IPS-15b (cell line): Measurements from ENCODE around the gene TNKS1BP1.
"Not testable (repeated sequence)": the region's sequence is repeated elsewhere in the genome, so short reads cannot be mapped to it uniquely, and the experiment has no call there.

ENCODE experiments used
- H3K27me3 ChIP-seq: one replicate; pipeline ENCODE4 v1.6.1; 2013; ENCODE audit warnings: low read length; ENCODE audit not compliant: control insufficient read depth, insufficient read depth
- H3K36me3 ChIP-seq: one replicate; pipeline ENCODE4 v1.6.1; 2013; ENCODE audit warnings: low read length; ENCODE audit not compliant: control insufficient read depth, insufficient read depth
- H3K4me1 ChIP-seq: one replicate; pipeline ENCODE4 v1.6.1; 2013; ENCODE audit warnings: mild to moderate bottlenecking, low read length; ENCODE audit not compliant: control insufficient read depth, insufficient read depth
- H3K4me3 ChIP-seq: one replicate; pipeline ENCODE4 v1.5.1; 2013; ENCODE audit warnings: low read depth, low read length
- H3K9ac ChIP-seq: one replicate; pipeline ENCODE4 v1.6.1; 2013; ENCODE audit warnings: low read depth, mild to moderate bottlenecking, low read length
- H3K9me3 ChIP-seq: one replicate; pipeline ENCODE4 v1.6.1; 2013; ENCODE audit warnings: mild to moderate bottlenecking, low read length; ENCODE audit not compliant: control insufficient read depth, insufficient read depth

Gene TNKS1BP1

DNA sequence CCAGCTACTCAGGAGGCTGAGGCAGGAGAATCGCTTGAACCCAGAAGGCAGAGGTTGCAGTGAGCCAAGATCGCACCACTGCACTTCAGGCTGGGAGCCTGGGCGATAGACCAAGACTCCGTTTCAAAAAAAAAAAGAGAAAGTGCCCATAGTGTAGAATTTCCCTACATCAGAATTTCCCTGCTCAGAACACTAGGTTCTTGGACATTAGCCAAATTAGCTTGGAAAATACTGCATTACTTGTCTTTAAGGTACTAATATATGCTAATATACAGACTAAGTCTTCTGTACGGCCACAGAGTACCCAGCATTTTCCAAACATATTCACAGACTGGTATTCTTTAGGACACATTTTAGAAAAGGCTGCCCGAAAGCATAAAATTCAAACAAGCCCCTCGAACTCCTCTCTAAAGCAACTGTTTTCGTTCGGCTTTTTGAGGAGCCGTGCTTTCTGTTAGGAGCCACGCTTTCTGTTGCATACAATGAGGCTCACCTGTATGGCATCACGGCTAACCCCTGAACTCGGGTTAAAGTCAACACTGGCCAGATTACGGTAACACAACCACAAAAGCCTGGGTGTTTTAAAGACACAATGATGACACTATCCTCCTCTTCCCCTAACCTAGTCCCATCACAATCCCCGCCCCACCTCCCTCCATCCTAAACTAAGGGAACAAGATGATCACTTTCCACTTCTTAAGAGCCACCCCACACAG lies 18.4 kb downstream of the TNKS1BP1 start:
- peaks cover 4% of the 10 kb centered on the region for H3K4me1 ChIP-seq
- peaks cover 44% of the 10 kb centered on the region for H3K36me3 ChIP-seq
- H3K9ac ChIP-seq, result no peak overlapping the region
- H3K9me3 ChIP-seq, result no peaks in the 10 kb centered on the region
- no peak overlapping the region for H3K4me3 ChIP-seq
- H3K27me3 ChIP-seq, result no peaks in the 10 kb centered on the region

DNA sequence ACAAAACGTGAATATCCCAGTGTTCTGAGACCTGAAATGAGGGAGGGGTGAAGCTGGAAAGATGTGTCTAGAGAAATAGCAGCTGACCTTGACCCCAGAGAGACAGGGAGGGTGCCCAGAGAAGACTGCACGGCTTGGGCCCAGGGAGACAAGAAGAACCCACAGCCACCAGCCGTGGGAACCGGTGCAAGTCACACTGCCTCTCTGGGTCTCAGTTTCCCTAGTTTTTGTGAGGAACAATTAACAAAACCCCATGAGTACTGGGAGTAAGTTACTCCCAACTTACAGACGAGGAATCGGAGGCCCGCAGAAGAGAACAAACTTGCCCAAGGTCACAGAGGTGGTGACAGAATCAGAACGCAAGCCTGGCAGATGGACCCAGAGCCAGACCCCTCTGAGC lies 19.2 kb downstream of the TNKS1BP1 start:
- H3K36me3 ChIP-seq, result peaks cover 52% of the 10 kb centered on the region
- no peaks in the 10 kb centered on the region for H3K9me3 ChIP-seq
- no peak overlapping the region for H3K9ac ChIP-seq
- H3K4me1 ChIP-seq, result peaks cover 1% of the 10 kb centered on the region
- H3K27me3 ChIP-seq, result no peaks in the 10 kb centered on the region
- no peak overlapping the region for H3K4me3 ChIP-seq

DNA sequence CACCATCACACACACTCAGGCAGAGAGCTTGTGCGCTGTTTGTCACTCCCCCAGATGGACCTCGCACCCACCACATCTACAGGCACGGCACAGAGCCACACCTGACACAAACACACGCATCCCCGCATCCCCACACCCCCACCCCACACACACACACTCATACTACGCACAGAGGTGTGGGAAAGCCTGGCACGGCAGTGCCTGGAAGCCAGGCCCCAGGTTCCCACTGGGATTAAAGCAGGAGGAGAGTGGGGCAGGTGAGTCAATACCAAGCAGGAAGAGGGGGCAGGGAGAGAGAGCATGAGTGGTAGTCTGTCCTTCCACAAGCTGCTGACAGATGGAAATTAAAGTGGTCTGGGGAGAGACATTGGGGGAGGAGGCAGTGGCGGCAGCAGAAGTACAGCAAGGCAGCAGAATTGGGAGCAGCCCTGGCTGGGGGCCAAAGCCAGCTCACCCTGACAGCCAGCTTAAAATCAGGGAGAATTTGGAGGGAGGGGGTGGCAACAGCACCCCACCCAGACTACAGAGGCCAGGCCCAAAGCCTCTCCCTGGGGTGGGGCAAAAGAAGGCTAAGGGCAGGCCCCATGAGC lies 20.7 kb downstream of the TNKS1BP1 start:
- H3K36me3 ChIP-seq, result peaks cover 53% of the 10 kb centered on the region
- no peak overlapping the region for H3K9ac ChIP-seq
- H3K4me1 ChIP-seq, result no peaks in the 10 kb centered on the region
- no peaks in the 10 kb centered on the region for H3K9me3 ChIP-seq
- H3K27me3 ChIP-seq, result no peaks in the 10 kb centered on the region
- H3K4me3 ChIP-seq, result no peak overlapping the region

DNA sequence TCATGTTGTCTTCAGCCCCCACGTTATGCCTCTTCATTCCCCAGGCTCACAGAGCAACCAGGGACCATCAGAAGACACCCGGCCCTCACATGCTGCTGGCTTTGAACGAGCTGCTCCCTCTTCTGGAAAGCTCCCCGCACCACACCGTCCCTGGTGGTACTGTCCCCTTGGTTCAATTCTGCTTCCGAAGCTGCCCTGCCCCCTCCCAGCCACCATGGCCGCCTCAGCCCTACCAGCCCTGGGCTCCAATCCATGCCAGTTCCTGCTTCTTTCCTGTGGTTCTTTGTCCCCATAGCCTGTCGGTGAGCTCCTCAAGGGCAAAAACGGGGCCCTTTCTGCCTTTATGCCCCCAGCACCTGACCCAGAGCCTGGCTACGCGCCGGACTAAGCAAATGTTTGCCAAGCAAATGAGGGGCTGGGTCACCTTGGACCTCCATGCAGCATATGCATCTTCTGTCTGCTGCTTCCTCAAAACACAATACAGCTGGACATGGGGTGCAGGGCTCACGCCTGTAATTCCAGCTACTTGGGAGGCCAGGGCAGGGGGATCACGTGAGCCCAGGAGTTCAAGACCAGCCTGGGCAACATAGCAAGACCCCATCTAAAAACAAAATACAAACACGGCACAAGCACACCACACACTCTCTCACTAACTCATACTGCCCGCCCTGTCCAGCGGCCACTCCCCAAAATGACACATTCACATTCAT lies 21.3 kb downstream of the TNKS1BP1 start:
- Histone ChIP-seq H3K9me3 (no peaks in the 10 kb centered on the region), H3K4me1 (no peaks in the 10 kb centered on the region), H3K27me3 (no peaks in the 10 kb centered on the region), H3K36me3 (peaks cover 47% of the 10 kb centered on the region), H3K4me3 (no peak overlapping the region), H3K9ac (no peak overlapping the region)

DNA sequence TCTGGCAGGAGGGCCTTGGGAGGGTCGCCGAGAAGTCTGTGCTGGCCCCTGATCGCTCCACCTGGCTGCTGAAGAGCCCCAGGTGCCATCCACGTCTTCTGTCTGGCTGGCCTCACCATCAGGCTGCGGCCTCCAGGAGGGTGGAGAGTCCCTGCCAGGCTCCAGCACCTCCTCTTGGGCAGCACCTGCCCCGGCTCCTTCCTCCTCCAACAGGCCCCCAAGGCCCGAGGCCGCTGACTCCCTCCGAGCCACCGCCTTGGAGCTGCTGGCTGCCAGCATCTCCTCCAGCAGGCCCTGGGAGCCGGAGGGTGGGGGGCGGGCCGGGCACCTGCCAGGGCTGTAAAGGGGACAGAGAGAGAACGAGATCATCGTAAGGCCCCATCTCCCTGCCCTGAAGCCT lies 22.3 kb downstream of the TNKS1BP1 start:
- no peak overlapping the region for H3K9ac ChIP-seq
- no peak overlapping the region for H3K4me3 ChIP-seq
- no peaks in the 10 kb centered on the region for H3K4me1 ChIP-seq
- peaks cover 47% of the 10 kb centered on the region for H3K36me3 ChIP-seq
- no peaks in the 10 kb centered on the region for H3K27me3 ChIP-seq
- no peaks in the 10 kb centered on the region for H3K9me3 ChIP-seq

DNA sequence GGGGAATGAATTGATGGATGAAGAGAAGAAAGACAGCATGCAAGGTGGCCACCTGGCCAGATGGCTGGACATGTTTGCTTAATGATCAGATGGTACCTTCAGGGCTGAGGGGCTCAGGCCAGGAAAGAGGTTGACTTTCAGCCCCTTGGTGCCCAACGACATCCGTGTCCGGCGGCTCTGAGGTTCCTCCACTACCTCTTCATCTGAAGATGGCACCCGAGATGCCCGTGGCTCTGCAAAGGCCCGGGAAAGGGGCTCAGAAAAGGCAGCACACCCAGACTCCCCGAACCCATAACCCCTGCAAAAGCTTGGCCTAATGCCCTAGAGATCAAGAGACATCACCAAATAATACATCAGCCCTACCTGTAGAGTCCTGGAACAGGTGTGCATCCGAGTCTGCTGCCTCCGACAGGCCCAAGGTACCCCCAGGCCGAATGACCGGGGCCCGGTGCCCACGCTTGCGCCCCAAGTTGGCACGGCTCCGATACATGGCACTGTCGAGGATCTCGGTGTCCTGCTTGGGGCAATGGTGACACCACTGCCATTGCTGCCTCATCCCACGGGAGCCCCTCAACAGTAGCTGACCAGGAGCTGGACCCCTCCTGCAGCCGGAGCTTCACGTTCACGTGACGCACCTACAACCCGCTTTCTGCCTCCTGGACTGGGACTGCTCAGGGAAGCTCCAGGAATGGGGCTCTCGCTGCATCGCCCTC lies 22.9 kb downstream of the TNKS1BP1 start:
- Histone ChIP-seq H3K36me3 (peaks cover 45% of the 10 kb centered on the region), H3K27me3 (no peaks in the 10 kb centered on the region), H3K4me1 (no peaks in the 10 kb centered on the region), H3K9ac (no peak overlapping the region), H3K4me3 (no peak overlapping the region), H3K9me3 (no peaks in the 10 kb centered on the region)

DNA sequence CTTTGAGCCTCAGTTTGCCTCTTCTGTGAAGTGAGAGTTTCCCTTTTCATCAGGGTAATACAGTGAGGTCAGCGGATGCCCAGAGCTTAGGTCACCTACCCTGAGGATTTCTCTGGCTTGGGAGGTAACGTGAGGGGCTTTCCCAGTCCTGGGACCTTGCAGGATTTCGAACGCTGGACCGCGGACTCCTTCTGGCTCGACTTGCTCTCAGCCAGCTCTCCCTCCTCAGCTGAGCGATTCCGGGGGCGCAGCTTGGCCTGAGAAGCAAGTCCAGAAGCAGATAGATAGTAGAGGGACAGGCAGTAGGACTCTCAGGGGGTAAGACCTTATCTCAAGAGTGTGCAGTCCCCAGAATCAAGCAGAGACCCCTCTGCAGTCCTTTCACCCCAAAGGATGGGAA lies 24.0 kb downstream of the TNKS1BP1 start:
- Histone ChIP-seq H3K4me1 (no peaks in the 10 kb centered on the region), H3K4me3 (no peak overlapping the region), H3K9me3 (no peaks in the 10 kb centered on the region), H3K9ac (no peak overlapping the region), H3K27me3 (no peaks in the 10 kb centered on the region), H3K36me3 (peaks cover 45% of the 10 kb centered on the region)

DNA sequence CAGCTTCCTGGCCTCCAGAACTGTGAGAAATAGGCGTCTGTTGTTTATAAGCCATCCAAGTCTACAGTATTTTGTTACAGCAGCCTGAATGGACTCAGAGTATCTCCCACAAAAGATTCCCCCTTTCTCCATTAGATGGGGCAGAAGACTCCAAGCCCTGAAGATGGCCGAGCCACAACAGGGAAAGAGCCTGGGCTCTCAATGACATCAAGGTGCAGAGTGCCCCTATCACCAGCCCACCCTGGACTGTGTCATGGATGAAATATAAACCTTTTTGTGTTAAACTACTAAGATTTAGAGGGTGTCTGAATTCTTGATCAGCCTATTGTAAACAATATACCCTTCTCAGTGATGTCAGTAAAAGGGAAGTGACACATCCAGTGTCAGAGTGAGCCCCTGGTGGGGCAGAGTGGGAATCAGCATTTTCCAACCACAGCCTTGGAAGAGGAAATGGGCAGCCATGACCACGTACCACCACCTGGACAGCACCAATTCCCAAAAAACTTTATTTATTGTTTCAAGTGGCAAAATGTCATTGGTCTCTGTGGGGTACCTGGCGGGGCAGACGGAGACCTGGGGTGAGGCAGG lies 25.5 kb downstream of the TNKS1BP1 start:
- Histone ChIP-seq H3K4me1 (peaks cover 3% of the 10 kb centered on the region), H3K36me3 (peaks cover 38% of the 10 kb centered on the region), H3K9ac (no peak overlapping the region), H3K9me3 (no peaks in the 10 kb centered on the region), H3K27me3 (no peaks in the 10 kb centered on the region), H3K4me3 (no peak overlapping the region)

DNA sequence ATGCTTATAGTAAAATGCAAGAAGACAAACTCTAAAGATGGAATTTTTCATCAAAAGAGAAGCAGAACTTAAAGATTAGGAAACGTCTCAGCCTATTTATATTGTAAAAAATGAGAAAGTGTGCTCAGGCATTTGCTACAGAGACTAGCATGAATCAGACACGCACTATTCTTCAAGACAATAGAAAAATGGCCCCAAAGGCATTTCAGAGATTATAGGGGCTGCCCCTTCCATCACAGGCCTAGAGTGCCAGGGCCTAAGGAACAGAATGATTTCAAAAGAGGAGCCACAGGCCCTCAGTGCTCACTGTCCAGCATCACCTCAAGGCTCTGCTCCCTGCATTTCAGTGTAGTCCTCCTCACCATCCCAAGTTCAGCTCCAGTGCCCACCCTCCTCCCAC lies 27.5 kb downstream of the TNKS1BP1 start:
- Histone ChIP-seq H3K4me1 (peaks cover 3% of the 10 kb centered on the region), H3K4me3 (no peak overlapping the region), H3K36me3 (peaks cover 34% of the 10 kb centered on the region)

DNA sequence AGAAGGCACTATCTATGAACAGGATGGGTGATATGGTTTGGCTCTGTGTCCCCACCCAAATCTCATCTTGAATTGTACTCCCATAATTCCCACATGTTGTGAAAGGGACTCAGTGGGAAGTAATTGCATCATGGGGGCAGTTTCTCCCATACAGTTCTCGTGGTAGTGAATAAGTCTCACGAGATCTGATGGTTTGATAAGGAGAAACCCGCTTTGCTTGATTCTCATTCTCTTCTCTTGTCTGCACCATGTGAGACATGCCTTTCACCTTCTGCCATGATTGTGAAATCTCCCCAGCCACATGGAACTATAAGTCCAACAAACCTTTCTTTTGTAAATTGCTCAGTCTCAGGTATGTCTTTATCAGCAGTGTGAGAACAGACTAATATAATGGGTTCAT lies 28.5 kb downstream of the TNKS1BP1 start:
- H3K4me1 ChIP-seq, H3K9ac ChIP-seq, H3K9me3 ChIP-seq, H3K27me3 ChIP-seq, H3K4me3 ChIP-seq: not testable (repeated sequence)
- peaks cover 24% of the 10 kb centered on the region for H3K36me3 ChIP-seq

More for the DNA sequence above, 27.5 kb downstream of the TNKS1BP1 start:
- no peak overlapping the region for H3K9ac ChIP-seq
- no peaks in the 10 kb centered on the region for H3K27me3 ChIP-seq
- no peaks in the 10 kb centered on the region for H3K9me3 ChIP-seq

DNA sequence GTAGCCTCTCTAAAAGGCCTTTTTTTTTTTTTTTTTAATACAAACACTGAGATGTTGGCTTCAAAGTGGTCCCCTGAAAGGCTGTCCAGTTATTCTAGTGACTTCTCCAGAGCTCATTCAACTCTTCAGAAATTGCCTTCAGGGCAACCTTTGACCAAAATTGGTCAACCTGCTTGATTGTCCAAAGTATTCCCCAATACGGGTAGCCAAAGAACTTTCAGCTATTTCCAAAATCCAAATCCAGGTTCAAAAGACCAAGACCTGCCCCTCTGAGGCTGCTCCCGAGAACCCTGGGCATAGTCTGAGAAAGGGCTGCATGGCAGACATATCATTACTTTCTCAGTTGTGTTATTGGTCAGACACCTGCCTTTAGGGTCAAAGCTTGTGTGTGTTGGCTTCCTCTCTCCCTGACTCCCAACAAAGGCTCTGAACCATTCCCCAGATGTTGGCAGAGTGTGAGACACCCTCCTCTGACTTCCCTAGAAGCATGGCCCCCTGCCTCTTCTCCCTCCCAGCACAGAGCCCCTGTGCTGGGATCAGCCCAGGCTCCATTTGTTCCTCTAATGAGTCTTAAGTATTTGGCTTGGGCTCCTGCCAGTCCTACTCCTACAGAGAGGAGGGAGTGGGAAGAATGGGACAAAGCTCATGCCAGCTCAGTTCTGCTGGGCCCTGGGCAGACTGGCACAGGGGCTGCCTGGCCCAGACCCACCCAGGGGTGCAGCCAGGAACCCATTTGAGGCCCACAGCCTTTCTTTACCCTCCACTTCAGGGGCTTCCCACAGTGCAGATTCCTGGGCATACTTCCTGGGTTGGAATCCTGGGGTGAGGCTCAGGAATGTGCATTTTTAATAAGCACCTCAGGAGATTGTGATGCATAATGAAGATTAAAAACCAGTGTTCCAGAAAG lies 30.3 kb downstream of the TNKS1BP1 start:
- Histone ChIP-seq H3K27me3 (no peaks in the 10 kb centered on the region), H3K9ac (no peak overlapping the region), H3K36me3 (peaks cover 7% of the 10 kb centered on the region), H3K9me3 (no peaks in the 10 kb centered on the region), H3K4me3 (no peak overlapping the region), H3K4me1 (peaks cover 3% of the 10 kb centered on the region)
